Daoy (cell line): ENCODE data around the gene SOX8. TPM values are rescaled to one million over a fixed set of nuclear protein-coding genes. Genes with fewer than 3 reads are reported as not detected.

Source experiments
- DNase-seq: peaks from one replicate; pipeline ENCODE4 v3.0.0-alpha.2; 2015; ENCODE audit warnings: low read depth
- total RNA-seq: library from RNA; depleted of rRNA; stranded (reverse); fragments of >200 nt; shearing (Covaris generic); gene quantifications from 2 replicates; pipeline ENCODE4 v1.2.3, GENCODE V29; 2014

SOX8 gene
- total RNA-seq, 1 experiment from 2014 or later: 0.17 TPM

DNA sequence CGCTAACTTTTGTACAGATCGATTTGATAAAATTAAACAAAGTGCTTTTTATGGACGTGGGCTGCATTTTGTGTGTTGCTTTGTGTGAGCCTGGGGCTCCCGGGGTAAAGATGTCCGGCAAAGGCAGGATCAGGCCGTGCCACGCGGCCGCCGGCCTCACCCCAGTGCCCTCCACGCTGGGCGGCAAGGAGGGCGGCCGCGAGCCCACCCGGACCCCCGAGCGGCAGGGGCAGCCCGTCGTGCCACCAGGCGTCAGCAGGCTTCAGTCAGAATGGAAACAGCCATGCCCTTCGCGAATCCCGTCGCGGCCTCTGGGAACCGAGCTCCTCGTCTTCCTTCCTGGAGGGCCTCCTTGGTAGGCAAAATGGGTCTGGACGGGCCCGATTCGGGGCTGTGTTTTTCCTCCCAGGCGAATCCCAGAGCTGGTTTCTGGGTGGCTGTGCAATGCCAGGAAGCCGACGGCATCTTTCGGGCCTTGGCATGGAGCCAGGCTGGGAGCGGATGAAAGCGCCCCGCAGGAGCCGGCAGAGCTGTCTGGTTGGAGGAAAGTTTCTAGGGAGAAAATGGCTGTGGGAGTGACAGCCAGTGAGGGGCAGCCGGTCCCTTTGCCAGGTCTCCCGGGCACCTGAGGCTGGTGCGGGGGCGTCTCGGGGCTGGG, 5.5 kb downstream of the SOX8 start:
- no peak for DNase-seq

DNA sequence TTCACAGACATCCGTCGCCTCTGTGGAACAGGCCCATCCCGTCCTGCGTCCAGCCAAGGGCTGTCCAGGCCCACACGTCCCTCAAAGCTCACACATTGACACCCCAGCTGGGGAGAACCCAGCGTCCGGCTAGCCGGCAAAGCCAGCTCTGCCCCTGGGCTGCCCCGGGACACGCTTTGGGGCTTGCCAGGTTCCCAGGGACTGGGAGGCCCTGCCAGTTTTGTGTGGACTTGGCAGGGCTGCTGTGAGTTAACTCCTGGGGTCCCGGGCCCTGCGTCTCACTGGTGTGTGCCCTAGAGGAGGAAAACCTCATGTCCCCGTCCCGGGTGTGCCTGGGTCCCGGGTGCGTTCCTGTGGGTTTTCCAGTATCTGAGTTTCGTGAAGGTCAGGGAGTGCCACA, 6.3 kb downstream of the SOX8 start:
- DNase-seq: no peak

DNA sequence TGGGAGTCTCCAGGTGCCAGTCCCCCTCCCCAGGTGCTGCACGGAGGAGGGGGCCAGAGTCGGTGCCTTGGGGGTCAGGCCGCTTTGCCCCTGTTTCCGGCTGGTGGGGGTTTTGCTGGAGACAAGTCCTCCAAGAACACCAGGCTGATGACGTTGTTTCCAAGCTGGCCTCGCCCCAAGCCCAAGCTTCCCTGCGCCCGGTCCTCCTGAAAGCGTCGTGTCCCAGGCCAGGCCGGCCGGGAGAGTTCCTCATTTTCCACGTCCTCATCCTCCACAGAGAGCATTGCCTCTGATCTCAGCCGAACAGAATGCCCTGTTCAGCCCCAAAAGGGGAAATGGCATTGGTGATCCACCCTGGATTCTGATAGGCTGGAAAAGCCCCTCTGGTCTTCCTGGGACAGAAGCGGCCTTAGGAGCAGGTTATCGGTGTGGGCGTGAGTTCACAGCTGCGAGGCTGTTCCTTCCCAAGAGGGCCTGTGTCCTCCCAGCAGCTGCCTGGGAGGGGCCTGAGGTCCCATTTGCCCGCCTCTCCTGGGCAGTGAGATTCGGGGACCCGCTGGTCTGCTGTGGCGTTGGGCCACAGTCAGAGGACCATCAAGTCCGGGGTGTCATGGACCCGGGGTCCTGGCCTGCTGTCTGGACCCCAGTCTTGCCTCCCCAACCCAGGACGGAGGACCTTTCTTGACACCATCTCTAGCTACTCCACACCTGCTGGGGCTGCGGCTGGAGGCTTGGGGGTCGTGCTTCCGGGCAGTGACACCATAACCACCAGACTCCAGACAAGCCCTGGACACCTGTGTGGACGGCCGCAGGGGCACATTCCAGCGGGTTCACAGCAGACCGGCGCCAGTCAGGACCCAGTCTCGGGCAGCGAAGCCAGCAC, 7.1 kb downstream of the SOX8 start:
- DNase-seq: no peak

DNA sequence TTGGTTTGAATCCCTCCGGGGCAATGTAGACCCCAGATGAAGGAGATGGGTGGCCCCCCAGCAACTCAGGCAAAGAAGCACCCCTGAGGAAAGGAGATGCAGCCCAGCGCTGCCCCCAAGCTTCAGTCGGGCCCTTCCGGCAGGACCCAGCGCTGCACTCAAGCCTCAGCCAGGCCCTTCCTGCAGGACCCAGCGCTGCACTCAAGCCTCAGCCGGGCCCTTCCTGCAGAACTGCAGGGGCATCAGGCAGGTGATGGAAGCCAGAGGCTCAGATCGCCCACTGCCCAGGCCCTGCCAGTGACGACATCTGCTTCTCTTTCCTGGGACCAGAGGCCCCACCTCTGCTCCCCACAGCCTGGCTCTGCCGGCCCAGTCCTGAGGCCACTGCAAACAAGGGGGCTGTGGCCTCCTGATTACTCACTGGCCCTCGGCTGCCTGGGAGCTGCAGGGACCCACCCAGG, 7.8 kb downstream of the SOX8 start:
- DNase-seq: no peak

DNA sequence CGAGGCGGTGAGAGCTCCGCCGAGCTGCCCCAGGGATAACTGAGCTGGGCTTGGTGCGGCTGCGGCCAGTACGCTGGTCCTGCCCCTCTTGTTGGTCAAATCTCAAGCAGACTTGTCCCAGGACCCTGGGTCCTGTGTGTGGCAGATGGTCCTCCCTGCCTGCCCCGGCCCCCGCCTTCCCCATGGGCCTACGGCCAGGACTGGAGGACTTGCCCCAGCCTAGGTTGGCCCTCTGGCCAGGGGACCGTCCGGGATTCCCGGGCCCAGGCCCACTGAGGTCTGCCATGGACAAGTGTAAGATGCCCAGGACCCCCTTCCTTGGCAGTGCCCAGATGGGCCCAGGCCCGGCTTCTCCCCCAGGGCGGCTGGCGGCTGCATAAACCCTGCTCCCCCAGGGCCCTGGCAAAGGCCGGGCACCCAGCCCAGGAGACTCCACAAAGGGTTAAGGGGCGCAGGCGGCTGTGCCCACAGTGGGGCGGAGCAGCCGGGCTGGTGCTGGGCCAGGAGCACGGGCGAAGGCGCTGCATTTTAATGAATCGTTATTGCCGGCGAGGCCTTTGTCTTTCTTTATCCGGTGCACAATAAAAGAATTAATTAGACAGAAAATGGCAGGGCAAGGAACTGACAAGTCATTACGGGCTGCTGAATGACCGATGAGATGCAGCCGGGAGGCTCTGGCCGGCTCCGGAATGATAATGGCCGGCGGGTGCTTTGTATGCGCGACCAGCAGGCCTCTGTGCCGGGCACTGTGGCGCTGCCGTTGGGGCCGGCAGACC, 9.1 kb downstream of the SOX8 start:
- no peak for DNase-seq

DNA sequence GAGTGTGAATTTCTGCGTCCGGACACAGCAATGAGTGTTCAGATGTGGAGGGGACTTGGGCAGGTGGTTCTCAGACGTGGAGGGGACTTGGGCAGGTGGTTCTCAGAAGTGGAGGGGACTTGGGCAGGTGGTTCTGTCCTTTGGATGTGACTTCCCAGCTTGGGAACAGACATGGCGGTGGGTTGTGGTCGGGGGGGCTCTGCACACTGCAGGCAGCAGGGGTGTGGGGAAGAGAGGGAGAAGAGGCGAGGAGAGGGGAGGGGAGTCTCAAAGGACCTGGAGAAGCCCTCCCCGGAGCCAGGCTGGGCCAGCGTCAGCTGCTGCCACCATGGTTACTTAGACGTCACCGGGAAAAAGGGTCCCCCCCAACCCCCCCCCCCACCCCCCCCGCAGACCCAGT, 9.8 kb downstream of the SOX8 start:
- DNase-seq: no peak

DNA sequence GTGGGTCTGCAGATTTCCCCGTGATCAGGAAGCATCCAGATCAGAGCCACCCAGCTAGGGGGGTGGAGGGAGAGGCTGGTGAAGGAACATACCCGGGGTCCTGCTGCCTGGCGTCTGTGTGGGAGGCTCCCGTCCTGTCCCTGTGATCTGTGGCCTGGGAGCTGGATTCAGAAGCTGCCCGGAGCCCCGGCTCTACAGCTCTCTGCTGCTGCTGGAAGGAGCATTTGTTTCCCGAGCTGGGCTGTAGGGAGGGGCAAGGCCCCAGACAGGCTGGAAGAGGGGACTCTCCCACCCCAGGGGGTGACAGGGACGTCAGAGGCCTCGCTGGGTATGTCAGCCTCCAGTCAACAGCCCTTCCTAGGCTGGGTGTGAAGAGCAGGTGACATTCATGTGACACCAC, 10.2 kb downstream of the SOX8 start:
- DNase-seq: no peak

DNA sequence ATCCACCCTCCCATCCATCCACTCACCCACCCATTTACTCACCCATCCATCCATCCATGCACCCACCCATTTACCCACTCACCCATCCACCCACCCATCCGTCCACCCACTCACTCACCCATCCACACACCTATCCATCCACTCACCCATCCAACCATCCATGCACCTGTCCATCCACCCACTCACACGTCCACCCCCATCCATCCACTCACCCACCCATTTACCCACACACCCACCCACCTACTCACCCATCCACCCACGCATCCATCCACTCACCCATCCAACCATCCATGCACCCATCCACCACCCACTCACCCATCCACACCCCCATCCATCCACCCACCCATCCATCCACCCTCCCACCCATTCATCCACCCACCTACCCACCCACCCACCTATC, 12.2 kb downstream of the SOX8 start:
- no peak for DNase-seq

DNA sequence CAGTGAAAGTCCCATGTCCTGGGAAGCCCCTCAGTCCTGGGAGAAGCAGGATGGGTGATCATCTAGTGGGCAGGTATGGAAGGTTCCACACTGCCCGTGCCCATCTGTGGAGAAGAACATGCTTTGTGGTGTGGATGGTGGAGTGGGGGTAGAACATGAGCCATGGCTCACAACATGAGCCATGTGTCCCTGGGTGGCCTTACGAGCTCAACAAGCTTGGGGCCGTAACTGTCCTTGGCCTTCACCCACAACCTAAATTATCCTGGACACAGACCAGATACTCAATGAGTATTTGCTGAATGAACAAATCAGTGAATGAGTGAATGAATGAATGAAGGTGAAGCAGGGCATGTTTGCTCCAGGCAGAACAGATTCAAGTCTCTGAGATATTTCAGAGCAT, 13.5 kb downstream of the SOX8 start:
- DNase-seq: no peak

DNA sequence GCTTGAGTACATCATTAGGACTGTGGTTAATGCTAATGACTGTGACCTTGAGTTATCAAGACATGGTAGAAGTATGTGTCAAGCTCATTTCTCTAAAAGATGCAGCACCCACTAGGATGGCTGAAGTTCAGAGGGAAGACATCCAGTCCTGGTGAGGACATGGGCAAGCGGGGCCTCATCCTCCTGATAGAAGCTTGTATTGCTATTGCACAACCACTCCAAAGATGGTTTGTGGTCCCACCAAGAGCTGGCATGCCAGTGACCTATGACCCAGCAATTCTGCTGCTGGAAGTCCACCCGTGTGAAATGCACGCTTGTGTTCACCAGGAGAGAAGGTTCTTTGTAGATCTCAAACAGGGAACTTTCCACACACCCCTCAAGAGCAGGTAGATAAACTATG, 14.2 kb downstream of the SOX8 start:
- DNase-seq: no peak

DNA sequence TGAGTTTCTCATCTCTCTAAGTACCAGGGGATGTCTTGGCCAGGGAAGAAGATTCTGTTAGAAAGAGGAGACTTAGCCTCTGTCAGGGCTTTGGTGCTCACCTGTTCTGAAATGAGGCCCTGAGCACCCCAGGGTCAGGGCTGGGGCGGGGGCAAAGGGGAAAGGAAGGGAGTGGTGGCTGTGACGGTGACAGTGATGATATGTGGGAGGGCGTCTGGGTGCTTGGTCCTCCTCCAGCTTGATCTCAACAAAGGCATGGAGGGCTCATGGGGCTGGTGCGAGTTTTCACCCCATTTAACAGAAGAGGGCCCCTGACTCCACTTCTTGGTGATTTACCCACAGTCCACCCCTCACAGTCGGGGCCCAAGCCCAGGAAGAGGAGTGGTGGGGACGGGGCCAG, 15.1 kb downstream of the SOX8 start:
- DNase-seq: no peak

DNA sequence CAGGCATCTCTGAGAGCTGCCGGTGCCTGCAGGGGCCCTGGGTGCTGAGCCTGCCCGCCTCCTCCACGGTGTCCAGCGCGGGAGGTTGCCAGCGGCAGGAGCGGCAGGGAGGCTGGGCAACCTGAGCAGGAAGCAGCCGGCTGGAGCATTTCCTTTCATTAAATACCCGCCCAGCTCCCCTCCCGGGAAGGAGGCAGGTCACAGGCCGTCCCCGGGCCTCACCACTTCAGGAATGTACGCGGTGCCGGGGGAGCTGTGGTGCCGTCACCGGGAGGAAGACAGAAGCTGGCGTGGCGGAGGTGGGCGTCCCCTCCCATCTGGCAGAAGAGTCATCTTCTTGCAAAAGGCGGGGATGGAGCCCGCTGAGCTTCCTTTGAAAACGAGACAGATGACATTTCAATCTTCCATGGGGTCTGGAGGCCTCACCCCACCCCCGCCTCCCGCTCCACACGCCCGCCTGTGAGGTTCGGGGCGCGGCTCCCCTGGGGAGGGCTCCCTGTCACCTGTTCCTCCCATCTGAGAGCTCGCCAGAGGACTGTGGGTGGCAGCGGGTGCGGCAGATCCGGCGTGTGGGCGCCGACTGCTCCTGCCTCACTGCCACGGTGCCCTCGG, 16.0 kb downstream of the SOX8 start:
- DNase-seq: peak; percentile 75

DNA sequence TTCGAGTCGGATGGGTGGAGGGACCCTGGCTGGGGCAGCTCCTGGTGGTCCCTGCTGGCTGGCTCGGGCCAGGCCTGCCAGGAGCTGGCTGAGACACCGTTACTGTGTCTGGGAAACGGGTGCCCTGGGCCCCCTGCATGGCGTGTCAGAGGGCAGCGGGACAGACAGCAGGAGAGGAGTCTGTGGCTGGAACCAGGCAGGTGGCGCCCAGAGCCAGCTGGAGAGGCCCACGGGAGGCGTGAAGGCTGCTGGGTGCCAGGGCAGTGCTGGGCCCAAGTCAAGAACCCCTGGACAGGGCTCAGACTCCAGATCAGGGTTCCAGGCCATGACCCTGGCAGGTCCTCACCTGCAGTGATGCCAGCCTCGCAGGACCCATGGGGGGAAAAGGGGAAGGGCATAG, 16.6 kb downstream of the SOX8 start:
- no peak for DNase-seq

DNA sequence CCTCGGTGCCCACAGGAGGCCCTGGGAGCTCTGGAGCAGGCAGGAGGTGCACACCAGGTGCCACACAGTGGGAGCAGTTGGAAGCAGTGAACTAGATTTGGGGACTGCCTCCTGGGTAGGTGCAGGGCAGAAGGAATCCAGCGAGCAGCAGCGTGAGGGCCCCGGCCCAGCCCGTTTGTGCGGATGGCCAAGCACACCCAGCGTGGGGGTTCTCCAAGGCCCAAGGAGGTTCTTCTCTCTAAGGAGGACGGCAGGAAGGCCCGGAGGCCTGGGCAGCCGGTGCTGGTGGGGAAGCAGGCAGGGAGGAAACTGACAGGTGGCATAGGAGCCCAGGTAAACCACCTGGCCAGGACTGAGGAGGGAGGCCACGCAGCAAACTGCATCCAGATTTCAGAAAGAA, 17.0 kb downstream of the SOX8 start:
- DNase-seq: no peak

DNA sequence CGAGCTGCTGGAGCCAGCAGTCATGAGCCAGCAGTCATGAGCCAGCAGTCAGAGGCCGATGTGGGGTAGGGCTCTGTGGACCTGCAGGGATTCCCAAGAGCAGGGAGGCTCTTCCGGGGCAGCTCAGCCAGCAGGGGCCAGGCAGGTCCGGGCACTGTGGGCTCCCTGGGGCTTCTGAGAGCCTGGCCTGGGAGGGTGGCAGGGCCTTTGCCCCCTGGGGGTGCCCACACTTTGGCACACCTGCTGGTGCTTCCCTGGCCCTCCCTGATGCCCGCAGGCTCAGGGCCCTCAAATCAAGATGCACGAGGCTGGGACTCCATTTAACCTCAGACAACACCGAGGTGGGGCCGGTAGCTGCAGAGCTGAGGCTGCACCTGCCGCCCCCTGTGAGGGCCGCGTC, 18.1 kb downstream of the SOX8 start:
- DNase-seq: no peak

DNA sequence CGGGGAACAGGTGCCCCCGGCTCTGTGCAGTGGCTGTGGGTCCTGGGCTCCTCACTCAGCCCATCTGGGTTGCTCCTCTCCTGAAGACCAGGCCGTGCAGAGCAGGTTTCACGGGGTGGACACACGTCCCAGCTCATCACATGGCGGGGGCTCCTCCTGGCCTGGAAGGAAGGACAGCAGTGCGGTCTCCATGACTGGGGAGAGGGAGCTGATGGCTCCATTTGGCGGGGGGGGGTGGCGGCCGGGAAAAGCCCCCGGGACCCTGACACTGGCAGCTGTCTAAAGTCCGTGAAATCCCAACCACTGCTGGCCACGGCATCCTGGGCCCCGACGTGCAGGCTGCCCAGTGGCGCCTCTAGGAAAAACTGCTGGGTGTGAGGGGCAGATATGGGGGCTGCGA, 19.0 kb downstream of the SOX8 start:
- DNase-seq: no peak

DNA sequence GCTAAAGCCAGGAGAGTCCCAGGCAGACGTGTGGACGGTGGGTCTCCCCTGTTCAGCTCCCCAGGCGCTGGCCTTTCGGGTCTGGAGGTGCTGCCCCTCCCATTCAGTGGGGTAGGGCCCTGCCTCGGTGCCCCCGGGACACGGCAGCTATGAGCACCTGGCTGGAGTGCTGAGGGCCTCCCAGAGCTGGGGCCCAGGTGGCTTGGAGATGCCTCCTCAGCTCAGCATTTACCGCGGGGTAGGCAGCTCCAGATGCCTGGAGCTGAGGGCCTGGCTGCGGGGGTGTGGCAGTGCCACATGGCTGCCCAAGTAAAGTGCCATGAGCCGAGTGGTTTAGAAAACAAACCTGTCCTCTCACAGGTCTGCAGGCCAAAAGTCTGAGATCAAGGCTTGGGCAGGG, 19.5 kb downstream of the SOX8 start:
- DNase-seq: no peak

DNA sequence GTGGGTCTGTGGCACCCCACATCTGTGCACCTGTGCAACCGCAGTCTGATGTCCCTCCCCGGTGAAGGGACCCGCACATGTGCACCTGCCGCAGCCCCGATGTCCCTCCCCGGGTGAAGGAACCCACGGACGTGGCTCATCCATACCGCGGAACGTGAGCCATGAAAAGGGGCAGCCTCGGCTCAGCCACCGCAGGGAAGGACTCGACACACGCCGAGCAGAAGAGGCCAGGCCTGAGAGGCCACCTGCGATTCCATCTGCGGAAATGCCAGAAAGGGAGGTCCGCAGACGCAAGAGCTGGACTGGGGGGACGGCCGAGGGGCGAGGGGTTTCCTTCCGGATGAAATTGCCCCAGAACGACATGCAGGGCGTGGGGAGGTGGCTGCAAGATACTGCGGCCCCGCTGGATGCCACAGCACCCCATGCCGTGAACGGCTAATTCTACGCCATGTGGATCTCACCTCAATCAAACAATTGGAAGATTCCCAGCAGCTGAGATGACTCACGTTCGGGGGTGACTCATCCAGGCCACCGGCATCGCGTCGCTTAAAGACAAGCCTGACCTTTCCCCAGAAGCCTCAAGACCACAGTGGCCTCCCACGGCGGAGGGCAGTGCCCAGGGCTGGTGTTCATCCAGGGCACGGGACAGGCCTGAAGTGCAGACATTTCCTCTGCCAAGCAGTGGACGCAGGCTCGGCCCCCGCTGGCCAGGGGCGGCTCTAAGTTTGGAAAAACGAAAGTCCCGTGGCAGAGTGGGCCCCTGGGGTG, 21.0 kb downstream of the SOX8 start:
- peak; percentile 91 for DNase-seq

DNA sequence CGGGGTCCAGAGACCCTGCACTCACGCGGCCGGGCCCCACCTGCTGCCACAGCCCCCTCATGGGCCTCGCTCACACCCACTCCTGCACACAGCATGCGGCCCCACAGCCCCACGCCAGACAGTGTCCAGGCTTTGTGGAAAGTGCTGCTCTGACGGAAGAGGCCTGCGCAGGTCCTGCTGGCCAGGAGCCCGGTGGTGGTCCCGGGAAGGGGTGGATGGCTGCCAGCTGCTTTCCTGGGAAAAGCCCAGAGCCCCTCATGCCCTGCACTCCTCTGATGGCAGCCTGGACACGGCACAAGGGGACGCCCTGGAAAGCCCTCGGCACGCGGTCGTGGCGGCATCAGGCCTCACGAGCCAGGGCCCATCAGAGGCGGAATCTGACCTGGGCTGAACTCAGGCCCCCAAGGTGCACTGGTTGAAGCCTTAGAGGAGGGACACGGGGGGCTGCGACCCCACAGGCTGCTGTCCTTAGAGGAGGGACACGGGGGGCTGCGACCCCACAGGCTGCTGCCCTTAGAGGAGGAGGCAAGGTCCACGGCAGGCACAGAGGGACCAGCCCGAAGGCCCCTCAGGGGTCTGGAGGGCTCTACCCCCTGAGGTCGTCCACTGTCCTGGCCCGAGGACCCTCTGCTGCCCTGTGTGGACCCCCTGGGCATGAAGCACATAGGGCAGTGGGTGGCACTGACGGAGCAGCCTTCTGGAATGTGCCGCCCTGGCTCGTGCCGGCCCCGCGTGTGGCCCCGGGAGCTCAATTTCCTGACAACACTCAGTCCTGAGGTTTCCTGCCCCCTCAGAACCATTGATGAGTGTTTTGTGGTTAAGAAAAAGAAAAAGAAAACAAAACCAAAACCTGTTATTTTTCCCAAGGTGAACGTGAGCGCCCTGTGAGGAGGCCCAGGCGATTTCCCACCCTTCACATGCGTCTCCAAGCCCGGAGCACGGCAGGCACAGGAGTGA, 22.1 kb downstream of the SOX8 start:
- DNase-seq: peak; percentile 76

DNA sequence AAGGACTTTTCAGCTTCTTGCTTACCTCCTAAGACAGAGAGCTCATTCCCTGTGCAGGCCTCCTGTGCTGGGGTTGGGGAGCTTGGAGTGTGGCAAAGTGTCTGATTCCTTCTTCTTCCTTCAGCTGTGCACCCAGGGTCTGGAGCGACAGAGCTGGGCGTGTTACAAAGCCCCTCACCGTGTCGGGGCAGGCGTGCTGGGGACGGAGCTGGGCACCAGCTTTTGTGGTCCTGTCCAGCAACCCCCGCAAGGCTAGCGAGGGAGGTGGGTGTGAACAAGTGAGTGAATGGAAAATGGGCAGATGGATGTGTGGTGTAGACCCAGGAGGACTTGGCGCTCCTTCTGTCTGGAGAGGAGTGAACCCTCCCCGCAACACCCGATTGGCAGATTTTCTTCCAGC, 23.7 kb downstream of the SOX8 start:
- no peak for DNase-seq
